IPS-11a (cell line): ENCODE measurements around the gene MMP2.

Source experiments
- H3K4me3 ChIP-seq: one replicate; pipeline ENCODE4 v1.5.1; 2013; ENCODE audit warnings: low read depth, low read length, control low read depth

Gene MMP2

GRCh38 chr16:55468352-55468990 is 10.5 kb upstream of the MMP2 start:
- H3K4me3 ChIP-seq = no peak overlapping the region

GRCh38 chr16:55469821-55470532 is 9.0 kb upstream of the MMP2 start:
- H3K4me3 ChIP-seq = no peak overlapping the region

- H3K4me3 ChIP-seq = no peak overlapping the region
Measured at GRCh38 chr16:55470533-55471371, 8.2 kb upstream of the MMP2 start.

GRCh38 chr16:55471448-55472097 is 7.4 kb upstream of the MMP2 start:
- H3K4me3 ChIP-seq = no peak overlapping the region

GRCh38 chr16:55473587-55473986 is 5.4 kb upstream of the MMP2 start:
- H3K4me3 ChIP-seq = no peak overlapping the region

GRCh38 chr16:55474821-55475220 is 4.2 kb upstream of the MMP2 start:
- H3K4me3 ChIP-seq = no peak overlapping the region

GRCh38 chr16:55475919-55476318 is 3.1 kb upstream of the MMP2 start:
- no peak overlapping the region for H3K4me3 ChIP-seq

- no peak overlapping the region for H3K4me3 ChIP-seq
Measured at GRCh38 chr16:55476625-55477533, 2.1 kb upstream of the MMP2 start.

GRCh38 chr16:55477736-55478135 is 1.3 kb upstream of the MMP2 start:
- no peak overlapping the region for H3K4me3 ChIP-seq

GRCh38 chr16:55479430-55480140 is 587 bp downstream of the MMP2 start:
- peak overlapping the region; percentile 40 for H3K4me3 ChIP-seq

- H3K4me3 ChIP-seq = peak overlapping the region; percentile 40
Measured at GRCh38 chr16:55480228-55480655, 1.2 kb downstream of the MMP2 start.

- no peak overlapping the region for H3K4me3 ChIP-seq
Measured at GRCh38 chr16:55481023-55481422, 2.0 kb downstream of the MMP2 start.

- no peak overlapping the region for H3K4me3 ChIP-seq
Measured at GRCh38 chr16:55482056-55482455, 3.1 kb downstream of the MMP2 start.

GRCh38 chr16:55487048-55487803 is 8.2 kb downstream of the MMP2 start:
- no peak overlapping the region for H3K4me3 ChIP-seq

GRCh38 chr16:55488306-55488705 is 9.3 kb downstream of the MMP2 start:
- no peak overlapping the region for H3K4me3 ChIP-seq

- no peak overlapping the region for H3K4me3 ChIP-seq
Measured at GRCh38 chr16:55489119-55489955, 10.3 kb downstream of the MMP2 start.

- H3K4me3 ChIP-seq = no peak overlapping the region
Measured at GRCh38 chr16:55489956-55490265, 10.9 kb downstream of the MMP2 start.

- no peak overlapping the region for H3K4me3 ChIP-seq
Measured at GRCh38 chr16:55490301-55490700, 11.3 kb downstream of the MMP2 start.
